EH (cell line): ENCODE results near the gene COL6A2.
"Not testable (repeated sequence)": the region's sequence is repeated elsewhere in the genome, so short reads cannot be mapped to it uniquely, and the experiment has no call there.

Source experiments
- DNase-seq: peaks from one replicate; pipeline ENCODE4 v3.0.0-alpha.2; 2015; ENCODE audit warnings: low read depth

Gene COL6A2

DNA sequence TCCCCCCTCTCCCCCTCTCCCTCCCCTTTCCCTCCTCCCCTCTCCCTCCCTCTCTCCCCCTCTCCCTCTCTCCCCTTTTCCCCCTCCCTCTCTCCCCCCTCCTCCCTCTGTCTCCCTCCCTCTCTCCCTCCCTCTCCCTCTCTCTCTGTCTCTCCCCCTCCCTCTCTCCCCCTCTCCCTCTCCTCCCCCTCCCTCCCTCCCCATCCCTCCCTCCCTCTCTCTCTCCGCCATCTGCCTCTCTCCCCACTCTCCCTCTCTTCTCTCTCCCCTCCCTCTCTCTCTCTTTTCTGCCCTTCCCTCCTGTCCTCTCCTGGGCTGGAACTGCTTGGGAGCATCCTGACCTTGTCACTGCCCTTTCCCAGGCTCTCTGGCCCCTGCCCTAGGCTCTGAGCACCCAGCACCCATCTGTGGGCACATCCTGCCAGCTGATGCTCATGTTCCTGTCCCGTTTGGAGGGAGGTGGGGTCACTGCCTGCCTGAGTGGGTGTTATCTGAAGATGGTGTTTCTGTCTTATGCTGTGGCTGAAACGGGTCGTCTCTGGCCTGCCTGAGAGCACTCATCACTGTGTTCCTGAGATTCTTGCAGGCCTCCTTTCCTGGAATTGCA lies 46.7 kb downstream of the COL6A2 start:
- no peak for DNase-seq

- DNase-seq = no peak
Measured at GRCh38 chr21:46145159-46145839, 47.4 kb downstream of the COL6A2 start.

- no peak for DNase-seq
Measured at GRCh38 chr21:46145840-46146691, 48.2 kb downstream of the COL6A2 start.

DNA sequence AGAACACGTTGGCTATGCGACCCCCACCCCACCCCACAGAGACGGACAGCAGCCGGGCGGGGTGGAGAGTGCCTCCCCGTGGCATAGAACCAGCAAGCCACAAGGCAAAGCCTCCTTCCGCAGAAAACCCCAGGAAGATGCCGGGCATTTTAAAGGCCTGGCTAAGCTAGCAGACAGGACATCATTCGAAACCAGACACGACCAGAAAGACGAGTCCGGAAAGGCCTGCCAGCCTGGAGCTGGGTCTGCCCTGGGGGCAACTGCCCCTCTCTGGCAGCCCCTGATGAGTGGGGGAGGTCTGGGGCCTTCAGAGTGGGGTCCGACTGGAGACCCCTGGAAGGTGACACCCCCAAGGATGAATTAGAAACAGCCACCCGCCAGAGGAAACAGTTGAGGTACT lies 48.9 kb downstream of the COL6A2 start:
- no peak for DNase-seq

DNA sequence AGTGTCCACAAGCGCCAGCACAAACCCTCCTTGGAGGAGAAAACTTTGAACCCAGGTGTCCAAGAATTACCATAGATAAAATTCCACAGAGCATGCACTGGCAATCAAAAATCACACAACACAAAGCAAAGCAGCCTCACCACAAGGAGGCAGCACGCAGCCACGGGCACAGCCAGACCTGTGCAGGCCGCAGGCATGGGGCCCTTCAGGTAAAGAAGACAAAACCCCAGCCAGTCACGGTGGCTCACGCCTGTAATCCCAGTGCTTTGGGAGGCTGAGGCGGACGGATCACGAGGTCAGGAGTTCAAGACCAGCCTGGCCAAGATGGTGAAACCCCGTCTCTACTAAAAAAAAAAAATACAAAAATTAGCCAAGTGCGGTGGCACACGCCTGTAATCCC lies 49.5 kb downstream of the COL6A2 start:
- not testable (repeated sequence) for DNase-seq

GRCh38 chr21:46148106-46148505 lies 50.2 kb downstream of the COL6A2 start:
- DNase-seq = no peak

- DNase-seq = no peak
Measured at GRCh38 chr21:46149205-46149901, 51.4 kb downstream of the COL6A2 start.

DNA sequence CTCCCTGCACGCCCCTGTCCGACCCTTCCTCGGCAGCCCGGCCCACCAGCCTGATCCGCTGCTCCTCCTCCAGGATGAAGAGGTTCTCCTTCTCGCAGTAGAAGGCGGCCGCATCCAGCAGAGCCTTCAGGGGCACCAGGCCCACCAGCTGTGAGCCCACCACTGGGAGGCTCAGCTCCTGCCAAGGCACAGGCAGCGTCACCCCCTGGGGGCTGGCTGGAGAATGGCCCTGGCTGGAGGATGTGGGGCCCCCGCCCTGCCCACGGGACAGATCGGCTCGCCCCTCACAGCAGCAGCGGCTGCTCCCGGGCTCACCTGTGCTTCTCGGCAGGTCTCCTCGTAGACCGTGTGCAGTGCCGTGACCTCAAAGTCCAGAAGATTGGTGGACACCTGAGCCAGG lies 52.2 kb downstream of the COL6A2 start:
- no peak for DNase-seq

DNA sequence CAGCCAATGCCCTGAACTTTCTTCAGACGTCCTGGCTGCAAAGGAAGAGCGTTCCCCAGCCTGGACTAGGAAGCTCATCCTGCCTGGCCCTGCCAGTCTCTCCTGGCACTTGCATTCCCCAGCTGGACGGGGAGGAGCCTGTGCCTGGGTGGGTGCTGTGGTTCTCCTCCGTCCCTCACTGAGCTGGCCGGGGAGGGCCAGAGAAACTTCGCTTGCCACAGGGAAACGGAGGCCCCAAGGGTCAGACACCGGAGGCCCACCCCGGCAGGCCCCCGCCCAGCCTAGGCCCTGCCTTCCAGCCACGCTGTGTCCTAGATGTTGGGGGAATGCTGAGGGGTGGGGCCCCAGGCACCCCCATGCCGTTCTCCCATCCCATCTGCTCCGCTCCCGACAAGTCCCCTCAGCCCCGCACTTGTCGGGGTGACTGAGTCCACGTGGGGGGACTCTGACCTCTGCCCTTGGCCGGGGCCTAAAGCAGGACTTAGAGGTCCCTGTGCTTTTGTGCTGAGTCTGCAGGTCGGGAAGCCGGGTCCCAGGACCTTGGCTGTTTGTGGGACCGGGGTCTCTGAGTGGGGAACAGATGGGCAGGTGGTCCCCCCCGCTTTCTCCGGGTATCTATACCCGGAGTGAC lies 52.7 kb downstream of the COL6A2 start:
- no peak for DNase-seq

DNA sequence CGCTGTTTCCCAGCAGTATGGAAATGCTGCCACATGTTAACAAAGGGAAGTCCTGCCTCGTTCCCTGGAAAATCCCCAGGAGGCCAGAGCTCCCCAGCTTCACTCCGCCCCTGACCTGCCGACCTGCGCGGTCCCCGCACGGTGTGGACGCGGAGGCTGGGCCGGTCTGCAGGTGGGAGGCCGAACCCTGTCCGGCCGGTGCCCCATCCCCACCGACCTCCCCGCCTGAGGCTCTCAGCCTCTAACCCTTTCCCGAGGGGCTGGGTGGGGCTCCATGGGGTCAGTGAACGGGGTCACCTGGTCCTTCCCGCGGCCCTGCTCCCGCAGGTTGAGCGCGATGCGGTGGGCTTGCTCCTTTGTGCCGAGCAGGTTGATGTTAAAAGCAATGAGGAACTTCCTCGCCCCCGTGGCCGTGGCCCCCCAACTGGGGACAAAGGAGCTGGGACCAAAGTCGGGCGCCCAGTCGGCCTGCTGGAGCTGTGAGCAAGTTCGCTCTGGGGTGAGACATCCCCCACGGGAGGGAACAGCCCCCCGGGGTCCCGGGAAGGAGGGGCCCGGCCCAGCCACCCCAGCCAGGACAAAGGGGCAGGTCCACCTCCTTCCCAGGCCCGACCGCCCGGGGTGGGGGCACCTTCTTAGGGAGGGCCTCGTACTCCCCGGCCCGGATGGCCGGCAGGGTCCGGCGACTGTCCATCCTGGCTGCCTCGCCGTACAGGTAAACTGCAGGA lies 53.5 kb downstream of the COL6A2 start:
- no peak for DNase-seq

- no peak for DNase-seq
Measured at GRCh38 chr21:46151989-46152926, 54.3 kb downstream of the COL6A2 start.

GRCh38 chr21:46152927-46153246 lies 55.0 kb downstream of the COL6A2 start:
- DNase-seq = no peak

DNA sequence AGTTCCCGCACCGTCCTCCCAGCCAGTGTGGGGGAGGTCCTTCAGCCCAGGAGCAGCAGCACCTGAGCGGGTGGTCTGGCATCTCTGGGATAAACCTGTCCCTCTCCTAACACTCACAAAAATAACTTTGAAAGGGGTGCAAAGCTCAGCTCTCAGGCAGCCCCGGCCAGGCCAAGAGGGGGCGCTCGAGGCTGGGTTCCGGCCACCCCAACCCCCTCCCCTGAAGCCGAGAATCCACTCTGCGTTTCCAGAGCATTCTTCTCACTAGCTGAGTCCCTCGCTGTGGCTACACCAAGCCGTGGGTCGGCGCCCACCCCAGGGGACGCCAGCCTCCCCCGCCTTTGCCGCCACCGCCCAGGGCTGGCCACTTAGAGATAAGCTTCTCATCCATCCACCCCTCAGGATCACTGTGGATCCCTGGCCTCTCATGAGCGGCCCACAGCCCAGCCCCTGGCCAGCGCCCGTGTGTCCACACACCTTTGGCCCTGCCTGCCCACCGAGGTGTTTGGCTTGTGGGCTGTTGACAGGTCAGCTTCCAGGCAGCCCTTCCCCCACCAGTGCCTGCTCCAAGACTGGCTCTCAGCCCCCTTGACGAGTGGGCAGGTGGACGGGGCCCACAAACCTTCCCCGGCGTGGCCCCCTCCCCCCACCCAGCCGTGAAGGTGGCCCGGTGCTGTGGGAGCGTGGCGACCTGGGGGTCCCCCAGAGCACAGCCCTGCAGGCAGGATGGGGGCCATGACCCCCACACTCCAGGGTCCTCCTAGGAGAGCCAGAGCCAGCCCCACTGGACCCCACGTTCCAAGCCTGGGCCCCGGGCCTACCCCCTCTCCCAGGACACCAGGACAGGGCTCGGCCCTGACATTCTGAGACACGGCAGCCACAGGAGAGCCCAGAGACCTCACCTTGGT lies 55.6 kb downstream of the COL6A2 start:
- DNase-seq = peak; percentile 50

DNA sequence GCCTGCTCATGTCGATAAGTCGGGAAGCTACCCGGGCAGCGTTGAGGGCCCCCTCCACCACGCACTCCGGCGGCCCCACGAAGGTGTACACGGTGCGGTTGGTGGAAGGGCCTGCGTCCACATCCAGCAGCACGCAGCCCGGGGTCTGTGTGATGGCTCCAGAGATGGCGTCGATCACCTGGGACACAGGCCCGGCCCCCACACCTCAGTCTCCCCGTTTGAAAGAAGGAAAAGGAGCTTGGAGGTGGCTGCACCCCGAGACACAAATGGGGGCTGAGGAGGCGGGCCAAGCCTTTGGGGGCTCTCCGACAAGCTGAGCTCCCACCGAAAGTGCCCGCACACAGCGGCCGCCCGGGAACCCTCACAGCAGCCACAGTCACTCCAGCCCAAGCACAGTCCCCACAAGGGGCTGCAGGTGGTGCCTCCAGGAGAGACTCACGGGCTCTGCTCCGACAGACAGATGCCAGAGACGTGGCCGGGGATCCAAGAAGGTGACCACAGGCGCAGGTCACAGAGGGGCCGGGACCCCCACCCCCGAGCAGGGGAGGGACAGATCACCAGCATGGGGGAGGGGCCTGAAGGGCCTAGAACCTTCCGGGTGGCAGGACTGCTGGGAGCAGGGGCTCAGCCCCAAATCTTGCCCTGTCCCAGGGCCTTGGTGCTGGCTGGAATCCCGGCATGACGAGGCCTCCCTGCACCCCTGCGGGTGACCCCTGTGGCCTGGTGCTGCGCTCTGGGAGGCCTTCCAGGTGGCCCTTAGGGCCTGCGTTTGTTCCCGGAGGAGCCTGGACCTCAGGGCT lies 56.4 kb downstream of the COL6A2 start:
- DNase-seq = no peak

- DNase-seq = no peak
Measured at GRCh38 chr21:46154955-46155513, 57.1 kb downstream of the COL6A2 start.

DNA sequence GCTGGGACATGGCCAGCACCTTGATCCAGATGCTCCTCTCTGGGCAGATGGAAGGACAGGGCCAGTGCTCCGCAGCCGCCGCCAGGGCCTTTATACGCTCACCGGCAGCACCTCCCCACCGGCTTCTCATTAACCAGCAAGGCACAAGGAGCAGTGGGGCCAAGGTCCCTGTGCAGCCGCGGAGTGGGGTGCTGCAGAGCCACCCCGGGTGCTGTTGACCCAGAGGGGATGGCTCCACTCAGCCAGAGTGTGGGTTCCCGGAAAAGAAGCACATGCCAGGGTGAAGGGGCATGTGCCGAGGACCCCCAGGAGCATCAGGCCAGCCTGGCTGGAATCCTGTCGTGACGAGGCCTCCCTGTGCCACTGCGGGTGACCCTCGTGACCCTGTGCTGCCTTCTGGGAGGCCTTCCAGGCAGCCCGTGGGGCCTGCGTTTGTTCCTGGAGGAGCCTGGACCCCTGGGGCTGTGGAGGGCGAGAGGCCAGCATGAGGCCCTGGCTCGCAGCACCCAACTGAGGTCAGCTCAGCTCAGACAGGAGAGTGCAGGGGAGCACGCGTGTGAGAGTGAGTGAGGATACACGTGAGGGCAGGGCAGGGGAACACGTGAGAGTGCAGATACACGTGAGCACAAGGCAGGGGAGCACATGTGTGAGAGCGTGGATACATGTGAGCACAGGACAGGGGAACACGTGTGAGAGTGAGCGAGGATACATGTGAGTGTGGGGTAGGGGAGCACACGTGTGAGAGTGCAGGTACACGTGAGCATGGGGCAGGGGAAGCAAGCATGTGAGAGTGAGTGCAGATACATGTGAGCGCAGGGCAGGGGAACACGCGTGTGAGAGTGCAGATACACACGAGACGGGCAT lies 57.8 kb downstream of the COL6A2 start, which contains the start of gene FTCD:
FTCD (minus strand) TSS at position 66 of the 864 bp plus-strand sequence; CDS start at position 10, 56 bp downstream.
- no peak for DNase-seq

- no peak for DNase-seq
Measured at GRCh38 chr21:46156378-46156645, 58.4 kb downstream of the COL6A2 start.
